ENCODE results near the gene GARS1. TPM values are rescaled to one million over a fixed set of nuclear protein-coding genes. Genes with fewer than 3 reads are reported as not detected.
"Not testable (repeated sequence)": the region's sequence is repeated elsewhere in the genome, so short reads cannot be mapped to it uniquely, and the experiment has no call there.

GARS1 gene
- total and polyA plus RNA-seq, 2 donors (not counting 1 experiment from before 2014, with no cell fraction given): 322 to 669 TPM

GRCh38 chr7:30566596-30566995 lies 28.1 kb upstream of the GARS1 start:
- Histone ChIP-seq H3K27me3 (ENCODE audit: control insufficient read depth, insufficient read depth, low read length) (no peaks in the 10 kb centered on the region), H3K4me1 (ENCODE audit: control insufficient read depth, extremely low read depth, insufficient read depth, low read length) (peaks cover 8% of the 10 kb centered on the region), H3K4me2 (ENCODE audit: extremely low read depth, insufficient read depth, low read length) (no peak overlapping the region), H3K4me3 (replicated peaks in 1 of 4; ENCODE audit: control extremely low read depth in 1 of 4, insufficient read depth in 1 of 4, low read depth in 3 of 4, low read length in 4 of 4) (no peak overlapping the region), H2AFZ (ENCODE audit: low read length) (no peak overlapping the region), H3K9ac (ENCODE audit: insufficient read depth, low read length) (no peak overlapping the region), H3K27ac (ENCODE audit: insufficient read depth, low read length) (no peak overlapping the region), H4K20me1 (ENCODE audit: control insufficient read depth, extremely low read depth, insufficient read depth, low read length) (no peaks in the 10 kb centered on the region), H3K9me3 (ENCODE audit: control insufficient read depth, insufficient read depth, low read depth, low read length) (no peaks in the 10 kb centered on the region), H3K36me3 (ENCODE audit: control insufficient read depth, insufficient read depth, low read length) (peaks cover 2% of the 10 kb centered on the region), H3K79me2 (ENCODE audit: control insufficient read depth, insufficient read depth, low read length) (no peaks in the 10 kb centered on the region)
- no peak for DNase-seq (ENCODE audit: low read depth in 2 of 2)
- TF ChIP-seq CTCF (conservative IDR thresholded peaks at IDR 0.05 in 1 of 2, IDR thresholded peaks at IDR 0.05 in 1 of 2; ENCODE audit: low read depth in 1 of 2, low read length in 2 of 2): no peak
- no peak for TF ChIP-seq EZH2 (IDR thresholded peaks at IDR 0.05; ENCODE audit: low read length, missing control alignments)

GRCh38 chr7:30567081-30567480 lies 27.6 kb upstream of the GARS1 start:
- no peaks in the 10 kb centered on the region for H3K9me3 ChIP-seq (ENCODE audit: control insufficient read depth, insufficient read depth, low read depth, low read length)

DNA sequence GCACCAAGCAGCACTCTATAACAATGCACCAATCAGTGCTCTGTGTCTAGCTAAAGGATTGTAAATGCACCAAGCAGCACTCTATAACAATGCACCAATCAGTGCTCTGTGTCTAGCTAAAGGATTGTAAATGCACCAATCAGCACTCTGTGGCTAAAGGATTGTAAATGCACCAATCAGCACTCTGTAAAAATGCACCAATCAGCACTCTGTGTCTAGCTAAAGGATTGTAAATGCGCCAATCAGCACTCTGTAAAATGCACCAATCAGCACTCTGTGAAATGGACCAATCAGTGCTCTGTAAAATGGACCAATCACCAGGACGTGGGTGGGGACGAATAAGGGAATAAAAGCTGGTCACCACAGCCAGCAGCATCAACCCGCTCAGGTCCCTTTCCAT lies 24.4 kb upstream of the GARS1 start:
- H3K4me1 ChIP-seq (ENCODE audit: control insufficient read depth, extremely low read depth, insufficient read depth, low read length); H3K9me3 ChIP-seq (ENCODE audit: control insufficient read depth, insufficient read depth, low read depth, low read length); H3K27ac ChIP-seq (ENCODE audit: insufficient read depth, low read length); H3K9ac ChIP-seq (ENCODE audit: insufficient read depth, low read length); H2AFZ ChIP-seq (ENCODE audit: low read length); DNase-seq (ENCODE audit: low read depth in 2 of 2); H3K27me3 ChIP-seq (ENCODE audit: control insufficient read depth, insufficient read depth, low read length); H4K20me1 ChIP-seq (ENCODE audit: control insufficient read depth, extremely low read depth, insufficient read depth, low read length); H3K79me2 ChIP-seq (ENCODE audit: control insufficient read depth, insufficient read depth, low read length); H3K36me3 ChIP-seq (ENCODE audit: control insufficient read depth, insufficient read depth, low read length); H3K4me2 ChIP-seq (ENCODE audit: extremely low read depth, insufficient read depth, low read length); H3K4me3 ChIP-seq (replicated peaks in 1 of 4; ENCODE audit: control extremely low read depth in 1 of 4, insufficient read depth in 1 of 4, low read depth in 3 of 4, low read length in 4 of 4): not testable (repeated sequence)

More at GRCh38 chr7:30567081-30567480, 27.6 kb upstream of the GARS1 start:
- no peak for TF ChIP-seq EZH2 (IDR thresholded peaks at IDR 0.05; ENCODE audit: low read length, missing control alignments)
- TF ChIP-seq CTCF (conservative IDR thresholded peaks at IDR 0.05 in 1 of 2, IDR thresholded peaks at IDR 0.05 in 1 of 2; ENCODE audit: low read depth in 1 of 2, low read length in 2 of 2): no peak
- no peaks in the 10 kb centered on the region for H3K79me2 ChIP-seq (ENCODE audit: control insufficient read depth, insufficient read depth, low read length)
- H3K36me3 ChIP-seq (ENCODE audit: control insufficient read depth, insufficient read depth, low read length): peaks cover 2% of the 10 kb centered on the region
- no peak overlapping the region for H2AFZ ChIP-seq (ENCODE audit: low read length)
- no peaks in the 10 kb centered on the region for H3K27me3 ChIP-seq (ENCODE audit: control insufficient read depth, insufficient read depth, low read length)
- no peak for DNase-seq (ENCODE audit: low read depth in 2 of 2)
- H4K20me1 ChIP-seq (ENCODE audit: control insufficient read depth, extremely low read depth, insufficient read depth, low read length): no peaks in the 10 kb centered on the region
- no peak overlapping the region for H3K4me2 ChIP-seq (ENCODE audit: extremely low read depth, insufficient read depth, low read length)
- H3K9ac ChIP-seq (ENCODE audit: insufficient read depth, low read length): no peak overlapping the region
- H3K4me1 ChIP-seq (ENCODE audit: control insufficient read depth, extremely low read depth, insufficient read depth, low read length): peaks cover 8% of the 10 kb centered on the region
- H3K4me3 ChIP-seq (replicated peaks in 1 of 4; ENCODE audit: control extremely low read depth in 1 of 4, insufficient read depth in 1 of 4, low read depth in 3 of 4, low read length in 4 of 4): no peak overlapping the region
- H3K27ac ChIP-seq (ENCODE audit: insufficient read depth, low read length): no peak overlapping the region

Measured in fibroblast of lung (primary cell).